Kidney epithelial cell (primary cell): ENCODE data around the gene NDUFB2. TPM values are rescaled to one million over a fixed set of nuclear protein-coding genes. Genes with fewer than 3 reads are reported as not detected.

Experiments
- DNase-seq: peaks from one replicate; pipeline ENCODE4 v3.0.0-alpha.2; 2010; ENCODE audit warnings: low read depth
- H3K27me3 ChIP-seq: 2 replicates; pipeline ENCODE4 v1.6.0; 2011; ENCODE audit warnings: low read length; ENCODE audit not compliant: control insufficient read depth, insufficient read depth
- H3K36me3 ChIP-seq: 2 replicates; pipeline ENCODE4 v1.5.1; 2011; ENCODE audit warnings: low read length; ENCODE audit not compliant: control insufficient read depth, insufficient read depth
- H3K4me3 ChIP-seq: 2 replicates; pipeline ENCODE4 v1.5.1; 2011; ENCODE audit warnings: low read depth, mild to moderate bottlenecking, control low read depth, low read length
- CTCF ChIP-seq: IDR thresholded peaks from 2 replicates; pipeline ENCODE4 v1.5.1; 2011; ENCODE audit warnings: mild to moderate bottlenecking, moderate library complexity, low read length, control low read depth, inconsistent platforms; ENCODE audit not compliant: insufficient read depth, poor library complexity, severe bottlenecking
- total RNA-seq: library from RNA; depleted of rRNA; stranded (reverse); fragments of >200 nt; gene quantifications from 2 replicates; pipeline ENCODE4 v1.2.3, GENCODE V29; 2015

The NDUFB2 gene
- total RNA-seq, 1 donor from 2014 or later, result 221 TPM

GRCh38 chr7:140678081-140678815, 18.3 kb upstream of the NDUFB2 start:
- no peak for DNase-seq
- TF ChIP-seq CTCF, result no peak

GRCh38 chr7:140678816-140679130, 17.7 kb upstream of the NDUFB2 start:
- Histone ChIP-seq H3K27me3 (no peaks in the 10 kb centered on the region), H3K36me3 (peaks cover 1% of the 10 kb centered on the region), H3K4me3 (no peak overlapping the region)
- DNase-seq, result no peak
- no peak for TF ChIP-seq CTCF

More at GRCh38 chr7:140678081-140678815, 18.3 kb upstream of the NDUFB2 start:
- Histone ChIP-seq H3K36me3 (peaks cover 1% of the 10 kb centered on the region), H3K4me3 (no peak overlapping the region), H3K27me3 (no peaks in the 10 kb centered on the region)

- Histone ChIP-seq H3K4me3 (no peak overlapping the region), H3K27me3 (no peaks in the 10 kb centered on the region), H3K36me3 (peaks cover 1% of the 10 kb centered on the region)
- no peak for TF ChIP-seq CTCF
- DNase-seq, result no peak
These were observed 17.3 kb upstream of the NDUFB2 start for GRCh38 chr7:140679186-140679585.

- Histone ChIP-seq H3K4me3 (no peak overlapping the region), H3K27me3 (no peaks in the 10 kb centered on the region), H3K36me3 (peaks cover 1% of the 10 kb centered on the region)
- no peak for TF ChIP-seq CTCF
- DNase-seq, result no peak
These were observed 15.6 kb upstream of the NDUFB2 start for GRCh38 chr7:140680886-140681285.

- TF ChIP-seq CTCF, result no peak
- DNase-seq, result no peak
- H3K36me3 ChIP-seq, result peaks cover 1% of the 10 kb centered on the region
- H3K27me3 ChIP-seq, result no peaks in the 10 kb centered on the region
- H3K4me3 ChIP-seq, result no peak overlapping the region
These were observed 14.7 kb upstream of the NDUFB2 start for GRCh38 chr7:140681766-140682165.

- no peak for TF ChIP-seq CTCF
- Histone ChIP-seq H3K27me3 (no peaks in the 10 kb centered on the region), H3K4me3 (no peak overlapping the region), H3K36me3 (no peaks in the 10 kb centered on the region)
- no peak for DNase-seq
These were observed 12.9 kb upstream of the NDUFB2 start for GRCh38 chr7:140683657-140684056.
